ENCODE data around the gene SLC5A11.
"Not testable (repeated sequence)": the region's sequence is repeated elsewhere in the genome, so short reads cannot be mapped to it uniquely, and the experiment has no call there.

Gene SLC5A11

GRCh38 chr16:24863582-24864437 is 18.0 kb downstream of the SLC5A11 start:
- DNase-seq: no peak

GRCh38 chr16:24869033-24869432 is 23.3 kb downstream of the SLC5A11 start:
- no peak for DNase-seq

GRCh38 chr16:24871891-24872290 is 26.1 kb downstream of the SLC5A11 start:
- DNase-seq: no peak

GRCh38 chr16:24873028-24873427 is 27.3 kb downstream of the SLC5A11 start:
- DNase-seq: no peak

GRCh38 chr16:24875466-24875865 is 29.7 kb downstream of the SLC5A11 start:
- no peak for DNase-seq

- DNase-seq: no peak
Measured at GRCh38 chr16:24876231-24876630, 30.5 kb downstream of the SLC5A11 start.

- DNase-seq: no peak
Measured at GRCh38 chr16:24879684-24880083, 33.9 kb downstream of the SLC5A11 start.

- no peak for DNase-seq
Measured at GRCh38 chr16:24883714-24884151, 38.0 kb downstream of the SLC5A11 start.

GRCh38 chr16:24887472-24887871 is 41.7 kb downstream of the SLC5A11 start:
- DNase-seq: no peak

- DNase-seq: no peak
Measured at GRCh38 chr16:24890746-24891145, 45.0 kb downstream of the SLC5A11 start.

- DNase-seq: no peak
Measured at GRCh38 chr16:24896439-24896838, 50.7 kb downstream of the SLC5A11 start.

GRCh38 chr16:24897522-24897921 is 51.8 kb downstream of the SLC5A11 start:
- not testable (repeated sequence) for DNase-seq

- no peak for DNase-seq
Measured at GRCh38 chr16:24900230-24900629, 54.5 kb downstream of the SLC5A11 start.

GRCh38 chr16:24906199-24906808 is 60.5 kb downstream of the SLC5A11 start:
- no peak for DNase-seq

- DNase-seq: no peak
Measured at GRCh38 chr16:24906901-24907300, 61.1 kb downstream of the SLC5A11 start.

- no peak for DNase-seq
Measured at GRCh38 chr16:24908716-24909115, 63.0 kb downstream of the SLC5A11 start.

- DNase-seq: no peak
Measured at GRCh38 chr16:24909856-24910255, 64.1 kb downstream of the SLC5A11 start.

- DNase-seq: no peak
Measured at GRCh38 chr16:24915019-24915418, 69.3 kb downstream of the SLC5A11 start.

GRCh38 chr16:24915576-24915975 is 69.8 kb downstream of the SLC5A11 start:
- DNase-seq: no peak

- no peak for DNase-seq
Measured at GRCh38 chr16:24917236-24917635, 71.5 kb downstream of the SLC5A11 start.

- DNase-seq: no peak
Measured at GRCh38 chr16:24917891-24918290, 72.1 kb downstream of the SLC5A11 start.

- DNase-seq: no peak
Measured at GRCh38 chr16:24918641-24919040, 72.9 kb downstream of the SLC5A11 start.

GRCh38 chr16:24919536-24919935 is 73.8 kb downstream of the SLC5A11 start:
- no peak for DNase-seq

GRCh38 chr16:24920568-24920967 is 74.8 kb downstream of the SLC5A11 start:
- DNase-seq: no peak

Measured in activated T-cell treated with anti-CD3 and anti-CD28 coated beads for 4 hours (primary cell).